NCI-H748 treated with DMSO at 0.1 percent for 48 hours (cell line): ENCODE measurements around the gene CLIC1.
"Not testable (repeated sequence)": the region's sequence is repeated elsewhere in the genome, so short reads cannot be mapped to it uniquely, and the experiment has no call there.

Source experiments
- DNase-seq: peaks from one replicate; lab custom pipeline; 2025; lab: John Stamatoyannopoulos, UW

Gene CLIC1

GRCh38 chr6:31722173-31722572 is 14.2 kb downstream of the CLIC1 start:
- no peak for DNase-seq

GRCh38 chr6:31721351-31722020 is 14.8 kb downstream of the CLIC1 start, which contains the start of gene LY6G6C:
Gene LY6G6C, minus strand, starts transcription at chr6:31721746. Its CDS starts 67 bp downstream, at chr6:31721679.
- DNase-seq: no peak

GRCh38 chr6:31720196-31720770 is 16.0 kb downstream of the CLIC1 start:
- no peak for DNase-seq

GRCh38 chr6:31719001-31719400 is 17.3 kb downstream of the CLIC1 start:
- no peak for DNase-seq

- DNase-seq: peak; percentile 84
Observed at GRCh38 chr6:31718265-31718664, 18.1 kb downstream of the CLIC1 start.

GRCh38 chr6:31717499-31718222 is 18.7 kb downstream of the CLIC1 start:
- DNase-seq: no peak

GRCh38 chr6:31715022-31715958 is 21.0 kb downstream of the CLIC1 start, which contains the start of gene LY6G6D:
Gene LY6G6D, plus strand, starts transcription at chr6:31715348. Its CDS starts 8 bp downstream, at chr6:31715356.
- DNase-seq: no peak

- peak; percentile 87 for DNase-seq
Observed at GRCh38 chr6:31713991-31714684, 22.2 kb downstream of the CLIC1 start.

- DNase-seq: no peak
Observed at GRCh38 chr6:31713465-31713864, 22.9 kb downstream of the CLIC1 start.

- no peak for DNase-seq
Observed at GRCh38 chr6:31712296-31712695, 24.0 kb downstream of the CLIC1 start.

- DNase-seq: no peak
Observed at GRCh38 chr6:31711233-31711632, 25.1 kb downstream of the CLIC1 start.

GRCh38 chr6:31710523-31711219 is 25.7 kb downstream of the CLIC1 start:
- DNase-seq: no peak

- not testable (repeated sequence) for DNase-seq
Observed at GRCh38 chr6:31709157-31709556, 27.2 kb downstream of the CLIC1 start.

- DNase-seq: no peak
Observed at GRCh38 chr6:31708224-31708623, 28.1 kb downstream of the CLIC1 start.

GRCh38 chr6:31707701-31708100 is 28.6 kb downstream of the CLIC1 start:
- DNase-seq: no peak

- no peak for DNase-seq
Observed at GRCh38 chr6:31706599-31706998, 29.7 kb downstream of the CLIC1 start, which contains the start of gene LY6G6F. Gene LY6G6F, plus strand, starts transcription at chr6:31706866. Its CDS starts 41 bp downstream, at chr6:31706907.

GRCh38 chr6:31705931-31706330 is 30.4 kb downstream of the CLIC1 start:
- DNase-seq: no peak

GRCh38 chr6:31702819-31703716 is 33.3 kb downstream of the CLIC1 start, which contains the start of gene ABHD16A:
Gene ABHD16A, minus strand, starts transcription at chr6:31703324. Its CDS starts 43 bp downstream, at chr6:31703281.
- DNase-seq: peak; percentile 91

GRCh38 chr6:31702405-31702818 is 33.9 kb downstream of the CLIC1 start:
- DNase-seq: peak; percentile 62
